ENCODE data around the gene TMEM18. TPM values are rescaled to one million over a fixed set of nuclear protein-coding genes. Genes with fewer than 3 reads are reported as not detected.

The TMEM18 gene
- total RNA-seq, 1 experiment from 2014 or later: 49.6 TPM

GRCh38 chr2:626491-627339, 50.5 kb downstream of the TMEM18 start:
- Histone ChIP-seq H3K9me3 (ENCODE audit: control insufficient read depth, insufficient read depth, low read depth, low read length) (no peaks in the 10 kb centered on the region), H3K4me3 (ENCODE audit: low read depth in 2 of 2, low read length in 2 of 2) (no peak overlapping the region), H3K27ac (ENCODE audit: low read length) (no peak overlapping the region), H3K27me3 (ENCODE audit: control insufficient read depth, insufficient read depth, low read length) (peaks cover 2% of the 10 kb centered on the region; the same call in 1 of the 2 replicates), H3K36me3 (ENCODE audit: control insufficient read depth, insufficient read depth, low read length) (no peaks in the 10 kb centered on the region), H3K4me1 (ENCODE audit: control insufficient read depth, insufficient read depth, low read length) (peaks cover 3% of the 10 kb centered on the region; the same call in 1 of the 2 replicates)
- in situ Hi-C loops (cut with HindIII; ENCODE audit: low pct_unique_long_range_greater_than_20kb, low sequenced_read_pairs) (no loop called here), intact Hi-C loops (cut with micrococcal nuclease; ENCODE audit: unreplicated experiment) (no loop called here)
- ChIA-PET POLR2A (no interaction called here), CTCF (no interaction called here)
- TF ChIP-seq SIN3A (IDR thresholded peaks at IDR 0.05; ENCODE audit: borderline replicate concordance, insufficient read depth, low read depth, low read length): no peak
- TF ChIP-seq CTCF (IDR thresholded peaks at IDR 0.05): no peak
- TF ChIP-seq POLR2AphosphoS5 (IDR thresholded peaks at IDR 0.05; ENCODE audit: low read depth, low read length): no peak
- TF ChIP-seq TCF7L2 (IDR thresholded peaks at IDR 0.05; ENCODE audit: low read depth, low read length): no peak
- no peak; the same call in 1 of the 2 replicates for ATAC-seq
- BruUV-seq (replicated peaks): no TSS peak
- no peak for DNase-seq (ENCODE audit: low read depth, low spot score)

DNA sequence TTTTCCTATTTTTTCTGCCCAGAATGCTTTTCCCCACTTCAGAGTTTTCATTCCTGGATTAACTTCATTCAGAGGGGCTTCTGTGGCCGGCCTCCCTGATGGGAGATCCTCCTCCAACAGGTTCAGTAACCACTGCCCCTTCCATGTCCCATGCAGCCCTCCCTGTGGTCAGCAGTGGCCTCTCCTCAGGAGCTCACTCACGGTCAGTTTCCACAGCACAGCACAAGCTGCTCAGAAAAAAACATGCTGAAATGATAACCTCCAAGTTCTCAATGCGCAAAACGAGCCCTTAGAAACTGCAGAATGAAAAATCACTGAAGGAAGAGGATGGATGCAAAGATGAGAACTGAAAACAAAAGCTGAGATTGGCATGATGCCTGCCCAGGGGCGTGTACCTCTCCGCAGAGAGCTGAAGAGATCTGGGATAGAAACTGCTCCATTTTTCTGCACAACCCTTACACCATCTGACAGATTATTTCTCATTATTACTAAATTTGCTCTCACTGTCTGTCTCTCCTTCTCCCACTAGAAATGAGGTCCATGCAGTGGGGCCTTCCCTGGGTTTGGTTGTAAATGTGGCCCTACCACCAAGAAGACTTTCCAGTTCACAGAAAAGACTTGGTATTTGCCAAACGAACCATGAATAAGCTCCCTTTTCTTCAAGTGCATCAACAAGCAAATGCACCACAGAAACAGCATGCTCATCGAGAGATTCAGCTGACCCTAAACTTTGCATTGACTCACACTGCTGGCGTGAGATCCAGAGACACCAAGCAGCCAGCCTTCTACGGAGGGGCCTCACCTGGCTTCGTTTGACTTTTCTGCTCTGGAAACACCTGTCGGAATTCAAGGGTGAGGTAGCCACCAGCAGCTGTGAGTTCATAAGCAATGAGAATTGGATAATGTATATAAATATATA, 51.5 kb downstream of the TMEM18 start:
- ChIA-PET POLR2A (no interaction called here), CTCF (no interaction called here)
- Histone ChIP-seq H3K4me3 (ENCODE audit: low read depth in 2 of 2, low read length in 2 of 2) (no peak overlapping the region), H3K27me3 (ENCODE audit: control insufficient read depth, insufficient read depth, low read length) (peaks cover 2% of the 10 kb centered on the region; the same call in 1 of the 2 replicates), H3K9me3 (ENCODE audit: control insufficient read depth, insufficient read depth, low read depth, low read length) (no peaks in the 10 kb centered on the region), H3K4me1 (ENCODE audit: control insufficient read depth, insufficient read depth, low read length) (peaks cover 3% of the 10 kb centered on the region; the same call in 1 of the 2 replicates), H3K27ac (ENCODE audit: low read length) (no peak overlapping the region), H3K36me3 (ENCODE audit: control insufficient read depth, insufficient read depth, low read length) (no peaks in the 10 kb centered on the region)
- intact Hi-C loops (cut with micrococcal nuclease; ENCODE audit: unreplicated experiment) (no loop called here), in situ Hi-C loops (cut with HindIII; ENCODE audit: low pct_unique_long_range_greater_than_20kb, low sequenced_read_pairs) (no loop called here)
- no TSS peak for BruUV-seq (replicated peaks)
- no peak for TF ChIP-seq SIN3A (IDR thresholded peaks at IDR 0.05; ENCODE audit: borderline replicate concordance, insufficient read depth, low read depth, low read length)
- no peak for TF ChIP-seq CTCF (IDR thresholded peaks at IDR 0.05)
- TF ChIP-seq REST (IDR thresholded peaks at IDR 0.05; ENCODE audit: insufficient read depth in 1 of 2, low read depth in 2 of 2, low read length in 1 of 2): no peak
- TF ChIP-seq TCF7L2 (IDR thresholded peaks at IDR 0.05; ENCODE audit: low read depth, low read length): no peak
- TF ChIP-seq POLR2AphosphoS5 (IDR thresholded peaks at IDR 0.05; ENCODE audit: low read depth, low read length): no peak
- no peak for DNase-seq (ENCODE audit: low read depth, low spot score)
- no peak for ATAC-seq
